ENCODE data around the gene C2CD2L. TPM values are rescaled to one million over a fixed set of nuclear protein-coding genes. Genes with fewer than 3 reads are reported as not detected.
"Not testable (repeated sequence)": the region's sequence is repeated elsewhere in the genome, so short reads cannot be mapped to it uniquely, and the experiment has no call there.

The C2CD2L gene
- total RNA-seq, 3 donors from 2014 or later = 25.8 to 47.1 (median 36.1) TPM

DNA sequence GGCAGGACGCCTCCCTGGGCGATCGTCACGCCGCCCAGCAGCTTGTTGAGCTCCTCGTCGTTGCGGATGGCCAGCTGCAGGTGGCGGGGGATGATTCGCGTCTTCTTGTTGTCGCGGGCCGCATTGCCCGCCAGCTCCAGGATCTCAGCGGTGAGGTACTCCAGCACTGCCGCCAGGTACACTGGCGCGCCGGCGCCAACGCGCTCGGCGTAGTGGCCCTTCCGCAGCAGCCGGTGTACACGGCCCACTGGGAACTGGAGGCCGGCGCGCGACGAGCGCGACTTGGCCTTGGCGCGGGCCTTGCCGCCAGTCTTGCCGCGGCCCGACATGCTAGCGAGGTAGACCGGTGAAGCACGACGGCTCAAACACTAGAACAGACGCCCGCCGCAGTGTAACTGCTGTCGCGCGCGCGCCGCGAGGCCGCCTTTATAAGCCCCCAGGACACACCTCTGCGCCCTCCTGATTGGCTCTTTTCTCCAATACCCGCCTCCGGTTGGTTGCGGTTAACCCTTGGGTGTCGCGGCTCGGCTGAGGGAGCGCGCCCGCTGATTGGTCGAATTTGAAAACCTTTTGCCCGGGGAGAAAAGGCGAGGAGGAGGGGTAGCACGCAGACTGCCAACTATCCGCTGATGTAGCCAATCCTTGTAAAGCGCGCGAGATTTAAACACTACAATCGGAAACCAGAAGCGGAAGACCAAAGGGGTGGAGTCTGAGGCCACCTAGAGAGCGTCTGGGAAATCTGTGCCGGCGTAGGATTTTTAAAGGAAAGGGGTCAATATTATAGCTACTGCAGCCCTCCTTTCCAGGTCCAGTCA lies 11.9 kb upstream of the C2CD2L start:
- intact Hi-C loops (cut with DNase I, micrococcal nuclease) = no loop called here
- H3K4me1 ChIP-seq (ENCODE audit: low read depth) = peaks cover 18% of the 10 kb centered on the region
- ATAC-seq = peak; percentile 92

DNA sequence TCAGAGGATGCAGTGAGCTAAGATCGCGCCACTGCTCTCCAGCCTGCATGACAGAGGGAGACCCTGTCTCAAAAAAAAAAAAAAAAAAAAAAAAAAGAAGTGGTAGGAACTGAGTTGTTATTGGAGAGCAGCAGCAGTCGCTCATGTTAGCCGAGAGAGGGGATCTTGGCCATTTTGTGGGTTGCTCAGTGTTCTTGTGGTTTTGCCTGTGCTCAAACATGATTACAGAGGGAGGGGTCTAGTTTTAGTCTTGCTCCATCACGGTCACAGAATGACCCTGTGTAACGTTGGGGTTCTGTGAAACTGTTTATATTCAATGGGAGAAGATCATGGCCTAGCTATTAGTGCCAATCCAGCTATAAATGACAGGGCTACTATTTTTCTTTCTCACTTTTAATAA lies 7.4 kb upstream of the C2CD2L start:
- no peak for TF ChIP-seq CTCF (IDR thresholded peaks at IDR 0.05)
- H3K4me3 ChIP-seq = no peak overlapping the region
- intact Hi-C loops (cut with DNase I, micrococcal nuclease) = no loop called here
- H3K36me3 ChIP-seq (ENCODE audit: low read depth) = no peaks in the 10 kb centered on the region
- no peaks in the 10 kb centered on the region for H3K9me3 ChIP-seq
- DNase-seq = no peak
- no peak for ATAC-seq
- peaks cover 22% of the 10 kb centered on the region for H3K4me1 ChIP-seq (ENCODE audit: low read depth)

More for the DNA sequence above, 11.9 kb upstream of the C2CD2L start:
- Histone ChIP-seq H3K9me3 (no peaks in the 10 kb centered on the region), H3K4me3 (peak overlapping the region; percentile 73), H3K36me3 (ENCODE audit: low read depth) (no peaks in the 10 kb centered on the region)
- peak; percentile 98 to 99 (median 98) for DNase-seq
- no peak for TF ChIP-seq CTCF (IDR thresholded peaks at IDR 0.05)

DNA sequence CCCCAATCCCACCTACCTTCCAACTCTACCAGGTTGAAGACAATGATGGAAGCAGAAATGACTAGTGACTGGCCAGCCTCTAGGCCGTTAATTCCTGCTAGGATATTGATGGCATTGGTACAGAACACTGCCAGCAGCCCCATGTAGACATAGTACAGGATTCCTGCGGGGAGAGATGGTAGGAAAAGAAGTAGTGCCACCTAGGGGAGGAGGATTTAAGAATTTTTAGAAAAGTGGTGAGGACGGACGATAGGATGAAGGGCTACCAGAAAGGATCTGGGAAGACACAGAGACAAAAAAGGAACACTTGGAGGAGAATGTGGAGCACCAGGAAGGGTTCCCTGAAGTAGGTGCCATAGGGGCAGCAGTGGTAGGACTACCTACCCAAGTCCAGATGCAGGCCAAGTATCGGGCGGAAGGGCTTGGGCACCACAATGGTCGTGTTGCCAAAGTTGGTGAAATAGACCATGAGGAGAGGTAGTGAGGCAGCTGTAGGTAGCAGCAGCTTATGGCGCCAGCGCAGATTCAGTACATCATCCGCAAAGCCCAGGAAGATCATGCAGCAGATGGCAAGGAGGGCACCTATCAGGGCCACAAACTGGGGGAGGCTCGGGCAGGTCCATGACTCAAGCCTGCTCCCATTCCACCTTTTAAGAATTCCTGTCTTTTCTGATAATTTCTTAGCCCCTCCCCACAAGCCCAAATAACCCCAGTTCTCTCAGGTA lies 6.7 kb upstream of the C2CD2L start:
- H3K4me3 ChIP-seq = no peak overlapping the region
- peaks cover 22% of the 10 kb centered on the region for H3K4me1 ChIP-seq (ENCODE audit: low read depth)
- TF ChIP-seq CTCF (IDR thresholded peaks at IDR 0.05) = no peak
- no peaks in the 10 kb centered on the region for H3K9me3 ChIP-seq
- peak in 1 of 3 donors; percentile 20 for DNase-seq
- ATAC-seq = no peak
- no peaks in the 10 kb centered on the region for H3K36me3 ChIP-seq (ENCODE audit: low read depth)
- intact Hi-C loops (cut with DNase I, micrococcal nuclease) = no loop called here

- DNase-seq (peak in 1 of 3 donors; percentile 78), ATAC-seq (peak; percentile 23)
- Histone ChIP-seq H3K36me3 (ENCODE audit: low read depth) (no peaks in the 10 kb centered on the region), H3K4me1 (ENCODE audit: low read depth) (peaks cover 22% of the 10 kb centered on the region), H3K9me3 (no peaks in the 10 kb centered on the region), H3K4me3 (peak overlapping the region; percentile 78)
- intact Hi-C loops (cut with DNase I, micrococcal nuclease) = no loop called here
- TF ChIP-seq CTCF (IDR thresholded peaks at IDR 0.05) = no peak
Observed at GRCh38 chr11:119100994-119101758, 6.0 kb upstream of the C2CD2L start.

DNA sequence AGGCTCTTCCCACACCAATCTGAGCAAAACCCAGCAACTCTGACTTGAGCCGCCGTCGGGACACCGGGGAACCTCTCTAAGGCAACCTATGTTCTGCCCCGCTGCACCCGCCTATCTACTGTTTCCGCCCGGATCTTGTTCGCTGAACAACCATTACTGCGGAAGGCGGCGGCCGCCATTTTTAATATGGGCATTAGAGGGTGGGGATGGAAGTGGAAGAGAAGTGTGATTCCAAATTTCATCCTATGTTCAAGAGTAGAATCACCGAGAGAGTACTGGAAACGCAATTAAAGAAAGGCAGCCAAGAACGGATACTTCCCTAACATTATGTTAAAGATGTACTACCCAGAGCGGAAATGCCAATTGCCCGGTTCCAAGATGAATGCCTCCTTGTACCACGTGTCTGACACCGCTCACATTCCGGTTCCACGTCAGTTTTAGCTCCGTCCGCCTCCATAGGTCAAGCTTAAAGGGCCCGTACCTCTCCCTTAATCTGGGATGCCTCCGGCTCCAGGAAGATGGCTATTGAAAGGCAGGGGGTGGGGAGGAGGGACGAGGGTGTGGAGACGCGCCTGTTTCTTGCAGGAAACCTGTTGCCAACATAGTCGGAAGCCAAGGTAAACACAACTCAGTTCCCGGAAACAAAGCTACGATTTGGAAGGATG lies 5.3 kb upstream of the C2CD2L start, which contains the start of gene DPAGT1:
Gene DPAGT1, minus strand, starts transcription at position 95 of the 665 bp plus-strand sequence. CDS start 198 bp downstream, outside the sequence.
- ATAC-seq (peak; percentile 90), DNase-seq (peak; percentile 88 to 94 (median 90))
- Histone ChIP-seq H3K4me1 (ENCODE audit: low read depth) (peaks cover 22% of the 10 kb centered on the region), H3K9me3 (no peaks in the 10 kb centered on the region), H3K36me3 (ENCODE audit: low read depth) (no peaks in the 10 kb centered on the region), H3K4me3 (peak within 1 kb of the TSS; percentile 78)
- intact Hi-C loops (cut with DNase I, micrococcal nuclease) = no loop called here
- no peak for TF ChIP-seq CTCF (IDR thresholded peaks at IDR 0.05)

DNA sequence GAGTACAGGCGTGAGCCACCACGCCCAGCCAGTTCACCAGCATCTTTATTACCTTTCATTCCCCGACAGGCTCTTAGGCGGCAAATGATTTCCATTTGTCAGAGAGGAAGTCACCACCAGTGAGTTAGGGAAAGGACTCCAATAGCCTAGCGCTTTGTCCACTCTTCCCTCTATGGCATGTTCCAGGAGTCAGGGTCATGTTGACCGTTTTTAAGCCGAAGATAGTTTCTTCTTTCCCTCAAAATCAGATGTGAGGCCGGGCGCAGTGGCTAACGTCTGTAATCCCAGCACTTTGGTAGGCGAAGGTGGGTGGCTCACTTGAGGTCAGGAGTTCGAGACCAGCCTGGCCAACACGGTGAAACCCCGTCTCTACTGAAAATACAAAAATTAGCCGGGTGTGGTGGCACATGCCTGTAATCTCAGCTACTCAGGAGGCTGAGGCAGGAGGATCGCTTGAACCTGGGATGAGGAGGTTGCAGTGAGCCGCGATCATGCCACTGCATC lies 3.9 kb upstream of the C2CD2L start:
- H3K9me3 ChIP-seq; H3K36me3 ChIP-seq (ENCODE audit: low read depth); ATAC-seq; intact Hi-C loops (cut with DNase I, micrococcal nuclease); H3K4me3 ChIP-seq: not testable (repeated sequence)
- peaks cover 24% of the 10 kb centered on the region for H3K4me1 ChIP-seq (ENCODE audit: low read depth)
- peak in 1 of 3 donors; percentile 36 for DNase-seq

All from mucosa of descending colon (tissue), 3 donors.